Neural progenitor cell (in vitro differentiated cells): ENCODE measurements around the gene EBNA1BP2. TPM values are rescaled to one million over a fixed set of nuclear protein-coding genes. Genes with fewer than 3 reads are reported as not detected.
A peak's percentile ranks its signal among the peaks of the same experiment; 100 is the strongest.

Source experiments
- DNase-seq: peaks from one replicate; pipeline ENCODE4 v3.0.0-alpha.2; 2016; ENCODE audit warnings: low spot score
- H2AFZ ChIP-seq: fragments of 200-600 bp; sonication (generic); replicated peaks from 2 replicates; pipeline ENCODE4 v1.6.1; 2016; ENCODE audit warnings: antibody characterized with exemption
- H3F3A ChIP-seq: fragments of 200-600 bp; sonication (generic); 2 replicates; pipeline ENCODE4 v1.6.1; 2016; ENCODE audit warnings: antibody characterized with exemption, low read depth
- H3K27ac ChIP-seq: fragments of 200-600 bp; sonication (generic); 2 replicates; pipeline ENCODE4 v1.5.1; 2016; ENCODE audit warnings: mild to moderate bottlenecking
- H3K27me3 ChIP-seq: fragments of 200-600 bp; sonication (generic); 2 replicates; pipeline ENCODE4 v1.6.1; 2016; ENCODE audit warnings: mild to moderate bottlenecking, moderate library complexity
- H3K36me3 ChIP-seq: fragments of 200-600 bp; sonication (generic); 2 replicates; pipeline ENCODE4 v1.5.1; 2016
- H3K4me1 ChIP-seq: fragments of 200-600 bp; sonication (generic); 2 replicates; pipeline ENCODE4 v1.6.1; 2016; ENCODE audit warnings: mixed run types
- H3K4me2 ChIP-seq: fragments of 200-600 bp; sonication (generic); 2 replicates; pipeline ENCODE4 v1.6.1; 2016
- H3K4me3 ChIP-seq: fragments of 200-600 bp; sonication (generic); 2 replicates; pipeline ENCODE4 v1.5.1; 2016
- H3K79me2 ChIP-seq: fragments of 200-600 bp; sonication (generic); 2 replicates; pipeline ENCODE4 v1.6.1; 2016; ENCODE audit warnings: low read depth
- H3K9ac ChIP-seq: fragments of 200-600 bp; sonication (generic); 2 replicates; pipeline ENCODE4 v1.6.1; 2016
- H3K9me3 ChIP-seq: fragments of 200-600 bp; sonication (generic); 2 replicates; pipeline ENCODE4 v1.5.1; 2016; ENCODE audit warnings: low read depth
- H4K20me1 ChIP-seq: fragments of 200-600 bp; sonication (generic); 2 replicates; pipeline ENCODE4 v1.6.1; 2016; ENCODE audit warnings: low read depth
- H3K27ac Mint-ChIP-seq: 3 replicates; pipeline ENCODE4 v1.8.0; 2021; ENCODE audit warnings: mixed read lengths
- H3K27me3 Mint-ChIP-seq: 2 replicates; pipeline ENCODE4 v1.8.0; 2022; ENCODE audit warnings: low read depth, mild to moderate bottlenecking, inconsistent platforms, moderate library complexity, mixed read lengths; ENCODE audit not compliant: insufficient read depth
- H3K36me3 Mint-ChIP-seq: 3 replicates; pipeline ENCODE4 v1.8.0; 2021; ENCODE audit warnings: mixed read lengths
- H3K4me1 Mint-ChIP-seq: 3 replicates; pipeline ENCODE4 v1.8.0; 2021; ENCODE audit warnings: mixed read lengths
- H3K4me3 Mint-ChIP-seq: 3 replicates; pipeline ENCODE4 v1.8.0; 2021; ENCODE audit warnings: mild to moderate bottlenecking, moderate library complexity, mixed read lengths
- H3K9me3 Mint-ChIP-seq: 3 replicates; pipeline ENCODE4 v1.8.0; 2020; ENCODE audit warnings: mixed read lengths
- CTCF ChIP-seq: fragments of 200-600 bp; sonication (generic); IDR thresholded peaks from 2 replicates; pipeline ENCODE4 v1.5.1; 2017; ENCODE audit warnings: antibody characterized with exemption, mild to moderate bottlenecking
- EZH2 ChIP-seq: fragments of 200-600 bp; sonication (generic); IDR thresholded peaks from 2 replicates; pipeline ENCODE4 v1.6.1; 2017; ENCODE audit warnings: antibody characterized with exemption, mild to moderate bottlenecking, moderate library complexity
- EZH2phosphoT487 ChIP-seq: fragments of 200-600 bp; sonication (generic); IDR thresholded peaks from 2 replicates; pipeline ENCODE4 v1.6.1; 2017; ENCODE audit warnings: antibody characterized with exemption
- total RNA-seq: library from RNA; depleted of rRNA; stranded (reverse); fragments of >200 nt; gene quantifications from 2 replicates; pipeline ENCODE4 v1.2.3, GENCODE V29; 2015; ENCODE audit warnings: low replicate concordance

EBNA1BP2 gene
- total RNA-seq, 1 donor from 2014 or later, result 71.6 TPM

- H3K27me3 ChIP-seq, result no peaks in the 10 kb centered on the region
- no peak overlapping the region for H3K9ac ChIP-seq
- TF ChIP-seq CTCF, result no peak
- no peak for TF ChIP-seq EZH2
- TF ChIP-seq EZH2phosphoT487, result no peak
- H3K4me2 ChIP-seq, result no peak overlapping the region
- H3K4me3 ChIP-seq, result no peak overlapping the region
- H3K27ac ChIP-seq, result no peak overlapping the region
- H3K9me3 ChIP-seq, result no peaks in the 10 kb centered on the region
- Mint-ChIP-seq H3K27ac (no peak overlapping the region), H3K4me3 (no peak overlapping the region), H3K27me3 (no peaks in the 10 kb centered on the region), H3K36me3 (peaks cover 2% of the 10 kb centered on the region), H3K4me1 (peaks cover 8% of the 10 kb centered on the region), H3K9me3 (peaks cover 8% of the 10 kb centered on the region)
- H4K20me1 ChIP-seq, result no peaks in the 10 kb centered on the region
- no peaks in the 10 kb centered on the region for H3K4me1 ChIP-seq
- H3F3A ChIP-seq, result no peaks in the 10 kb centered on the region
- no peaks in the 10 kb centered on the region for H3K79me2 ChIP-seq
- no peaks in the 10 kb centered on the region for H3K36me3 ChIP-seq
- peak overlapping the region; percentile 65 for H2AFZ ChIP-seq
- DNase-seq, result peak; percentile 54
Observed at GRCh38 chr1:43206600-43207228, 34.6 kb upstream of the EBNA1BP2 start.

DNA sequence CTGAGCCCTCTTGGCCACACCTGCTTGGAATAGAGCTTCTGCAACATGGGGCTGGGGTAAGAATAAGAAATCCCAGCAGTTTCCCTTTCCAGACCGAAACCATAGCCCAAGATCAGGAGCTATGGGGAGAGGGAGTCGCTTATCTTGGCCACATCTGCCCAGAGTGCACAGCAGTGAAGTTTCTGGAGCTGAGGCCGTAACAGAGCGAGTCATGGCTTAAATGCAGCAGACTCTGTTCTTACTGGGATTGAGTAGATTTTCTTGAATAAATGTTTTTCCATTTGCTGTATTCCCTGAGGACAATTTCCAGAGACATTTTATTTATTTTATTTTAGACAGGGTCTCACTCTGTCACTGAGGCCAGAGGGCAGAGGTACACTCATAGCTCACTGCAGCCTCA lies 33.6 kb upstream of the EBNA1BP2 start:
- Mint-ChIP-seq H3K4me3 (no peak overlapping the region), H3K4me1 (peaks cover 8% of the 10 kb centered on the region), H3K27me3 (no peaks in the 10 kb centered on the region), H3K36me3 (peaks cover 2% of the 10 kb centered on the region), H3K27ac (no peak overlapping the region), H3K9me3 (peaks cover 8% of the 10 kb centered on the region)
- no peaks in the 10 kb centered on the region for H3K9me3 ChIP-seq
- H3K36me3 ChIP-seq, result no peaks in the 10 kb centered on the region
- no peak overlapping the region for H3K9ac ChIP-seq
- H3K27ac ChIP-seq, result no peak overlapping the region
- no peaks in the 10 kb centered on the region for H3F3A ChIP-seq
- H3K79me2 ChIP-seq, result no peaks in the 10 kb centered on the region
- no peak overlapping the region for H2AFZ ChIP-seq
- no peaks in the 10 kb centered on the region for H3K4me1 ChIP-seq
- DNase-seq, result no peak
- H3K4me3 ChIP-seq, result no peak overlapping the region
- no peak for TF ChIP-seq EZH2
- no peak for TF ChIP-seq CTCF
- TF ChIP-seq EZH2phosphoT487, result no peak
- no peaks in the 10 kb centered on the region for H4K20me1 ChIP-seq
- H3K4me2 ChIP-seq, result no peak overlapping the region
- no peaks in the 10 kb centered on the region for H3K27me3 ChIP-seq

DNA sequence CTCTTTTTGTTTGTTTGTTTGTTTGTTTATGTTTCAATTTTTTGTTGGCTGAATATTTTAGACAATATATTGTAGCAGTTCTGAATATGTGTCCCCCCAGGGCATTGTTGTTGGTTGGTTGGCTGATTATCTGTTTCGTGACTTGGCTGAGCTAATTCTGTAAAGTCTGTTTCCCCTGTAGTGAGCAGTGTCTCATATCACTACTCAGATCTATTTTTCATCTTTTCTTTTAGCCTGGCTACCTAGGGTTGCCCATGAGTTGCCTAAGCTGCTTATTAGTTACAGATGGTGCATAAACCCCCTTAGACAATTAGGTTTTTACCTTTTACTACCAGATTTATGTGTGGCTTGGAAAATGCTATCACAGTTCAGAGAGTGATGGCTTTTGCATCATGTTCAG lies 32.3 kb upstream of the EBNA1BP2 start:
- H3K4me1 Mint-ChIP-seq, result peaks cover 8% of the 10 kb centered on the region
- TF ChIP-seq EZH2 (no peak), CTCF (no peak), EZH2phosphoT487 (no peak)
- no peak overlapping the region for H3K27ac Mint-ChIP-seq
- no peaks in the 10 kb centered on the region for H3K27me3 Mint-ChIP-seq
- DNase-seq, result no peak
- no peak overlapping the region for H3K4me3 Mint-ChIP-seq
- no peaks in the 10 kb centered on the region for H3K4me1 ChIP-seq
- no peaks in the 10 kb centered on the region for H3F3A ChIP-seq
- H2AFZ ChIP-seq, result no peak overlapping the region
- no peak overlapping the region for H3K4me3 ChIP-seq
- H3K36me3 ChIP-seq, result no peaks in the 10 kb centered on the region
- H3K27ac ChIP-seq, result no peak overlapping the region
- no peaks in the 10 kb centered on the region for H4K20me1 ChIP-seq
- no peaks in the 10 kb centered on the region for H3K79me2 ChIP-seq
- H3K4me2 ChIP-seq, result no peak overlapping the region
- peaks cover 8% of the 10 kb centered on the region for H3K9me3 Mint-ChIP-seq
- H3K9me3 ChIP-seq, result no peaks in the 10 kb centered on the region
- H3K9ac ChIP-seq, result no peak overlapping the region
- peaks cover 2% of the 10 kb centered on the region for H3K36me3 Mint-ChIP-seq
- no peaks in the 10 kb centered on the region for H3K27me3 ChIP-seq
